ENCODE results near the gene SPECC1. TPM values are rescaled to one million over a fixed set of nuclear protein-coding genes. Genes with fewer than 3 reads are reported as not detected.

The SPECC1 gene
- total RNA-seq, 1 donor from 2014 or later, result 65.7 TPM

DNA sequence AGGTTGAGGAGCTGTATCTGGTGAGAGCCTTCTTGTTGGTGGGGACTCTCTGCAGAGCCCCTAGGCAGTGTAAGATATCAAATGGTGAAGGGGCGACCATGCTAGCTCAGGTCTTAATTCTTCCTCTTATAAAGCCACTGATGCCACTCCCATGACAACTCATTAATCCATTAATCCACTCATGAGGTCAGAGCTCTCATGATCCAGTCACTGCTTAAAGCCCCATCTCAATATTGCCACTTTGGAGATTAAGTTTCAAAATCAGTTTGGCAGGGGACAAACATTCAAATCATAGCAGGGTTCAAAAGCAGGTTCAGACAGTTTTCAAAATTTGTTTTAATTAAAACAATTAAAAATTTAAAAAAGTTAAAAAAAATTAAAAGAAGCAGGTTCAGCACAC lies 13.1 kb upstream of the SPECC1 start:
- peaks cover 12% of the 10 kb centered on the region for H3K4me1 Mint-ChIP-seq (ENCODE audit: unreplicated experiment)
- no peak overlapping the region for H3K4me3 Mint-ChIP-seq (ENCODE audit: unreplicated experiment)
- TF ChIP-seq, protein P1, sequence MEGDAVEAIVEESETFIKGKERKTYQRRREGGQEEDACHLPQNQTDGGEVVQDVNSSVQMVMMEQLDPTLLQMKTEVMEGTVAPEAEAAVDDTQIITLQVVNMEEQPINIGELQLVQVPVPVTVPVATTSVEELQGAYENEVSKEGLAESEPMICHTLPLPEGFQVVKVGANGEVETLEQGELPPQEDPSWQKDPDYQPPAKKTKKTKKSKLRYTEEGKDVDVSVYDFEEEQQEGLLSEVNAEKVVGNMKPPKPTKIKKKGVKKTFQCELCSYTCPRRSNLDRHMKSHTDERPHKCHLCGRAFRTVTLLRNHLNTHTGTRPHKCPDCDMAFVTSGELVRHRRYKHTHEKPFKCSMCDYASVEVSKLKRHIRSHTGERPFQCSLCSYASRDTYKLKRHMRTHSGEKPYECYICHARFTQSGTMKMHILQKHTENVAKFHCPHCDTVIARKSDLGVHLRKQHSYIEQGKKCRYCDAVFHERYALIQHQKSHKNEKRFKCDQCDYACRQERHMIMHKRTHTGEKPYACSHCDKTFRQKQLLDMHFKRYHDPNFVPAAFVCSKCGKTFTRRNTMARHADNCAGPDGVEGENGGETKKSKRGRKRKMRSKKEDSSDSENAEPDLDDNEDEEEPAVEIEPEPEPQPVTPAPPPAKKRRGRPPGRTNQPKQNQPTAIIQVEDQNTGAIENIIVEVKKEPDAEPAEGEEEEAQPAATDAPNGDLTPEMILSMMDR (IDR thresholded peaks at IDR 0.05; ENCODE audit: unreplicated experiment), result no peak
- no peaks in the 10 kb centered on the region for H3K9me3 Mint-ChIP-seq (ENCODE audit: unreplicated experiment)
- DNase-seq (ENCODE audit: low spot score), result no peak
- no peaks in the 10 kb centered on the region for H3K36me3 Mint-ChIP-seq (ENCODE audit: low read depth, unreplicated experiment)
- no peaks in the 10 kb centered on the region for H3K27me3 Mint-ChIP-seq (ENCODE audit: unreplicated experiment)
- H3K27ac Mint-ChIP-seq (ENCODE audit: unreplicated experiment), result no peak overlapping the region

DNA sequence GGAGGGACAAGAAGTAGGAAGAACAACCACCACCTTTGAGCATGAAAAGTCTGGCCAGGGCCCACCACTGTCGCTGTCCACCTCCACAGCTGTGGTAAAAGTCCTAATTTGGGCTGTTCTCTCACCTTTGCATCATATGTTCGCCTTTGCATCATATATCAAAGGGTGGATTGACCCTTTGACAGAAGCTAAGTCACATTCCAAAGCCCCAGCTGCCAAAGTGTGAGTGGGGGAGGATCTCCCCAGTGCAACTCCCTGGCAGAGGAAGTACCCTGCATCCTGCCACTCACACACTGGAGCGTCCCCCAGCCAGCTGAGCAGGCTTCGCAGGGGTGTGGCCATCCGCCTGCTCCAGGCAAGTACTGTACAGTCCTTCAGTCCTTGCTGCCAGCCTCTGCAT lies 12.7 kb upstream of the SPECC1 start:
- peak; percentile 33 for DNase-seq (ENCODE audit: low spot score)
- no peaks in the 10 kb centered on the region for H3K36me3 Mint-ChIP-seq (ENCODE audit: low read depth, unreplicated experiment)
- TF ChIP-seq, protein P1 (IDR thresholded peaks at IDR 0.05; ENCODE audit: unreplicated experiment), result no peak
- no peaks in the 10 kb centered on the region for H3K27me3 Mint-ChIP-seq (ENCODE audit: unreplicated experiment)
- H3K27ac Mint-ChIP-seq (ENCODE audit: unreplicated experiment), result no peak overlapping the region
- H3K4me1 Mint-ChIP-seq (ENCODE audit: unreplicated experiment), result peaks cover 12% of the 10 kb centered on the region
- no peak overlapping the region for H3K4me3 Mint-ChIP-seq (ENCODE audit: unreplicated experiment)
- no peaks in the 10 kb centered on the region for H3K9me3 Mint-ChIP-seq (ENCODE audit: unreplicated experiment)

DNA sequence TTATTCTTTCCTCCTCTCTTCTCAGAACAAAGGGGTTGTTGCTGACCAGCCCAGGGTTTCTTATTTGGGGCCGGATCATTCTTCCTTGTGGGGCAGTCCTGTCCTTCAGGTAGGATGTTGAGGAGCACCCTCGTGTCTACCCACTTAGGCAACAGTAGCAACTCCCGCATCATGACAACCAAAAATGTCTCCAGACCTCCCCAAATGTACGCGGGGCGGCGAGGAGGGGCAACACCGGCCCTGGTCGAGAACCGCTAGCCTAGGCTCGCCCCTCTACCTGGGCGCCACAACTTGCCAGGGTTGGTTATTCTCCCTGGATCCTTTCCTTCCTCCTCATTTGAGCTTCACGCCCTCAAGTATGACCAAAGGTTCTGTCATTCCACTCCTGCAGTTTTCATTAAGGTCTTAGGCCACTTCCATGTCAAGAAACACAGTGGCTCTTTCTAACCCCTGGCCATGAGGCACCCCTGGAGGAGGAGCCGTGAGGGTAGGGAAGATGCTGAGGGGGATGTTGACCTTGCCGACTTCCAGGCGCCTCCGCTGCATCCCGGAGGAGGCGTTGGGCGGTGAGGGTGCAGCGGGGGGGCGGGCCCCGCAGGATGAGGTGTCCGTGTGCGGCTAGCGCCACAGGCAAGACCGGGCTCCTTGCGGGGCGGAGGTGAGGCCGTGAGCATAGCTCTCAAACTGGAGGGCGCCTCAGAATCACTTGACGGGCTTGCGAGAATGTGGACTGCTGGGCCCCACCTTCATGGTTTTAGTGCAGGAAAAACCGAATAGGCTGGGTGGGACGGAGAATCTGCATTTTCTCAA lies 712 bp upstream of the SPECC1 start:
- peak; percentile 11 for DNase-seq (ENCODE audit: low spot score)
- Mint-ChIP-seq H3K9me3 (ENCODE audit: unreplicated experiment) (no peaks in the 10 kb centered on the region), H3K27ac (ENCODE audit: unreplicated experiment) (no peak overlapping the region), H3K27me3 (ENCODE audit: unreplicated experiment) (no peaks in the 10 kb centered on the region), H3K36me3 (ENCODE audit: low read depth, unreplicated experiment) (no peaks in the 10 kb centered on the region), H3K4me3 (ENCODE audit: unreplicated experiment) (peak overlapping the region; percentile 93), H3K4me1 (ENCODE audit: unreplicated experiment) (no peaks in the 10 kb centered on the region)
- TF ChIP-seq, protein P1 (IDR thresholded peaks at IDR 0.05; ENCODE audit: unreplicated experiment), result no peak

DNA sequence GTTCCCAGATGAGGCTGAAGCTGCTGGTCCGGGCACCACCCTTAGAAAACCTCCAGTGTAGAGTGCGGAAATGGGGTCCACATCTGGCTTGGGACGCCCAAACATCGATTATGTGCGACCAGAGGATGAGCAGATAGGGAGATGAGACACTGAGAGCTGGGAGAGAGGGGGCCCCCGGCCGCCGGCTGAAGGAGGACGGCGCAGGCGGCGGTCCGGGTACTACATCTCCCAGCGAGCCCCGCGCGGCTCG lies 182 bp upstream of the SPECC1 start:
- TF ChIP-seq, protein P1 (IDR thresholded peaks at IDR 0.05; ENCODE audit: unreplicated experiment), result peak; percentile 98
- DNase-seq (ENCODE audit: low spot score), result no peak
- no peaks in the 10 kb centered on the region for H3K27me3 Mint-ChIP-seq (ENCODE audit: unreplicated experiment)

DNA sequence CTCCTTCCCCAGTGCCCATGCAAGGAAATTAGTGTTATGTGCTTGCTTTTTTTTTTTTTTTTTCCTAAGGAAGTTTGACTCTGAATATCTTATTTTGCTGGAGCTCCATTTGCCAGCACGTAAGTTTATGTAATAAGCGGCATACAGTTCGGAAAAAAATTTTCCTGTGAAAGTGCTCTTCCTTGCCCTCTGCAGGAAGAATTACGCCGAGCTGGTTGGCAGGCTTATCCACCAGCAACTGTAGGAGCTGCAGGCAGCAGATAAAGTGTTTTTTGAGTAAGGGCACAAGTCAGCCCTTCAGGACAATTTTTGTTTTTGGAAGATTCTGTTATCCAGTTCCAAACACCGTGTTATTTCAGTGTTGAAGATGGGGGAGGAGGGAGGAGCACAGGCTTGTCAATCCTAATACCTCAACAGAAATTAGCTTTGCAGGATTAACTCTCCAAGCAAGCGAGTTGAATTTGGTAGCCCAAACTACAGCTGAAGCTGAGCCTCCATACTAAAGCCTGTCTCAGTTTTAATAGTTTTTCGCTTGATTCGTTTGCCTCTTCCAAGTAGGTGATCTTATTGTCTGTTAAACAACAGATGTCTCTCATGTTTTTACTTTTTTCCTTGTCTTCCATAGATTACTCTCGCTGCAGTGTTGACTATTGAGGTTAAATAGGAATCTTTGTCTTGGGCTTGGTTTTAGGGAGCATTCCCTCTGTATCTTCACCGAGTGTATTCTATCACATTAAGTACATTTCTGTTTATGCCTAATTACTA lies 1.1 kb downstream of the SPECC1 start:
- Mint-ChIP-seq H3K4me3 (ENCODE audit: unreplicated experiment) (peak overlapping the region; percentile 86), H3K4me1 (ENCODE audit: unreplicated experiment) (no peaks in the 10 kb centered on the region), H3K9me3 (ENCODE audit: unreplicated experiment) (no peaks in the 10 kb centered on the region), H3K27ac (ENCODE audit: unreplicated experiment) (no peak overlapping the region), H3K36me3 (ENCODE audit: low read depth, unreplicated experiment) (no peaks in the 10 kb centered on the region), H3K27me3 (ENCODE audit: unreplicated experiment) (no peaks in the 10 kb centered on the region)
- TF ChIP-seq, protein P1 (IDR thresholded peaks at IDR 0.05; ENCODE audit: unreplicated experiment), result no peak
- peak; percentile 29 for DNase-seq (ENCODE audit: low spot score)

More for the DNA sequence above, 182 bp upstream of the SPECC1 start:
- Mint-ChIP-seq H3K9me3 (ENCODE audit: unreplicated experiment) (no peaks in the 10 kb centered on the region), H3K27ac (ENCODE audit: unreplicated experiment) (no peak overlapping the region), H3K4me1 (ENCODE audit: unreplicated experiment) (no peaks in the 10 kb centered on the region), H3K36me3 (ENCODE audit: low read depth, unreplicated experiment) (no peaks in the 10 kb centered on the region), H3K4me3 (ENCODE audit: unreplicated experiment) (peak overlapping the region; percentile 93)

All from endothelial cell (in vitro differentiated cells).